IMR-90 (cell line): Measurements from ENCODE around the gene ANO10. TPM values are rescaled to one million over a fixed set of nuclear protein-coding genes. Genes with fewer than 3 reads are reported as not detected.

ENCODE experiments used
- ATAC-seq: fragments of 200-7000 bp; cut with Tn5 transposase; 2 replicates; pipeline ENCODE4 v1.9.1; 2020; ENCODE audit warnings: low read depth, mild to moderate bottlenecking, moderate library complexity
- BruUV-seq: library from RNA; stranded (reverse); fragments of 400-500 nt; replicated peaks from 2 replicates; lab custom pipeline; 2021; lab: Mats Ljungman, UMichigan
- CTCF ChIA-PET: fragments of 300-600 bp; formaldehyde crosslinking; extraction: SDS; loops from one replicate; lab custom pipeline; 2021; ENCODE audit warnings: antibody characterized with exemption; lab: Yijun Ruan, JAX
- POLR2A ChIA-PET: fragments of 300-600 bp; sonication (Branson Sonifier 250); formaldehyde crosslinking; loops from one replicate; lab custom pipeline; 2022; ENCODE audit warnings: antibody characterized with exemption; ENCODE audit not compliant: unreplicated experiment; lab: Charles Lee
- DNase-seq: peaks from one replicate; pipeline ENCODE4 v3.0.0; 2013
- H2AFZ ChIP-seq: replicated peaks from 2 replicates; pipeline ENCODE3; 2013; ENCODE audit warnings: low read length, mild to moderate bottlenecking; ENCODE audit not compliant: poor library complexity
- H2AK5ac ChIP-seq: 2 replicates; pipeline ENCODE4 v1.6.1; 2013; ENCODE audit warnings: low read depth, low read length, inconsistent platforms
- H2AK9ac ChIP-seq: replicated peaks from 2 replicates; pipeline ENCODE3; 2013; ENCODE audit warnings: mild to moderate bottlenecking, low read depth, low read length, moderate library complexity; ENCODE audit not compliant: poor library complexity
- H2BK120ac ChIP-seq: 2 replicates; pipeline ENCODE4 v1.6.1; 2013; ENCODE audit warnings: low read depth, low read length, inconsistent platforms
- H2BK15ac ChIP-seq: 3 replicates; pipeline ENCODE4 v1.6.1; 2013; ENCODE audit warnings: low read depth, low read length, inconsistent platforms
- H2BK20ac ChIP-seq: 2 replicates; pipeline ENCODE4 v1.6.1; 2013; ENCODE audit warnings: low read depth, mild to moderate bottlenecking, inconsistent platforms, low read length, moderate library complexity
- H2BK5ac ChIP-seq: 2 replicates; pipeline ENCODE4 v1.6.1; 2013; ENCODE audit warnings: mild to moderate bottlenecking, low read depth, low read length, inconsistent platforms; ENCODE audit not compliant: poor library complexity, severe bottlenecking
- H3K14ac ChIP-seq: replicated peaks from 2 replicates; pipeline ENCODE4 v1.6.1; 2013; ENCODE audit warnings: low read depth, low read length, inconsistent platforms
- H3K18ac ChIP-seq: 2 replicates; pipeline ENCODE4 v1.6.1; 2013; ENCODE audit warnings: low read depth, low read length, control low read depth
- H3K23ac ChIP-seq: 2 replicates; pipeline ENCODE4 v1.6.1; 2013; ENCODE audit warnings: low read depth, low read length, inconsistent platforms
- H3K27ac ChIP-seq: 2 replicates; pipeline ENCODE4 v1.5.1; 2013; ENCODE audit warnings: mild to moderate bottlenecking, control low read depth, low read length; ENCODE audit not compliant: insufficient read depth
- H3K27me3 ChIP-seq: 2 replicates; pipeline ENCODE4 v1.6.1; 2013; ENCODE audit warnings: low read length; ENCODE audit not compliant: control insufficient read depth, insufficient read depth
- H3K36me3 ChIP-seq: 2 replicates; pipeline ENCODE4 v1.6.1; 2013; ENCODE audit warnings: low read length, mixed read lengths; ENCODE audit not compliant: control insufficient read depth, insufficient read depth
- H3K4ac ChIP-seq: 2 replicates; pipeline ENCODE4 v1.6.1; 2013; ENCODE audit warnings: low read depth, low read length, inconsistent platforms
- H3K4me1 ChIP-seq: 2 replicates; pipeline ENCODE4 v1.6.1; 2013; ENCODE audit warnings: low read length, mixed read lengths; ENCODE audit not compliant: control insufficient read depth, insufficient read depth
- H3K4me2 ChIP-seq: 2 replicates; pipeline ENCODE4 v1.6.1; 2013; ENCODE audit warnings: low read depth, mild to moderate bottlenecking, control low read depth, low read length, moderate library complexity
- H3K4me3 ChIP-seq: 2 replicates; pipeline ENCODE4 v1.5.1; 2013; ENCODE audit warnings: low read depth, mild to moderate bottlenecking, control low read depth, low read length, moderate library complexity; ENCODE audit not compliant: insufficient read depth
- H3K56ac ChIP-seq: 2 replicates; pipeline ENCODE4 v1.6.1; 2013; ENCODE audit warnings: low read length, inconsistent platforms; ENCODE audit not compliant: insufficient read depth; ENCODE audit errors: extremely low read depth
- H3K79me1 ChIP-seq, 2 experiments: 2 replicates each; pipeline ENCODE4 v1.6.1; 2013; ENCODE audit warnings: low read length in 2 of 2, inconsistent platforms in 1 of 2, low read depth in 1 of 2
- H3K9ac ChIP-seq: 2 replicates; pipeline ENCODE4 v1.6.1; 2013; ENCODE audit warnings: low read depth, low read length, control low read depth
- H3K9me1 ChIP-seq: 2 replicates; pipeline ENCODE4 v1.6.1; 2013; ENCODE audit warnings: low read length, inconsistent platforms; ENCODE audit not compliant: insufficient read depth
- H3K9me3 ChIP-seq: 2 replicates; pipeline ENCODE4 v1.6.1; 2013; ENCODE audit warnings: low read length; ENCODE audit not compliant: control insufficient read depth, insufficient read depth
- H4K20me1 ChIP-seq: 2 replicates; pipeline ENCODE4 v1.6.1; 2013; ENCODE audit warnings: low read length, inconsistent platforms; ENCODE audit not compliant: insufficient read depth
- H4K5ac ChIP-seq: 2 replicates; pipeline ENCODE4 v1.6.1; 2013; ENCODE audit warnings: mild to moderate bottlenecking, low read depth, low read length, control low read depth
- H4K8ac ChIP-seq, 2 experiments: 2 replicates each; pipeline ENCODE4 v1.6.1; 2013; ENCODE audit warnings: low read depth in 2 of 2, low read length in 2 of 2, control low read depth in 1 of 2, inconsistent platforms in 1 of 2
- H4K91ac ChIP-seq: 2 replicates; pipeline ENCODE4 v1.6.1; 2013; ENCODE audit warnings: low read depth, low read length, inconsistent platforms; ENCODE audit not compliant: insufficient read depth
- BHLHE40 ChIP-seq: fragments of 150-350 bp; IDR thresholded peaks from 2 replicates; pipeline ENCODE4 v1.6.1; 2016; ENCODE audit warnings: mild to moderate bottlenecking, low read depth, low read length
- CEBPB ChIP-seq: IDR thresholded peaks from 2 replicates; pipeline ENCODE4 v1.6.1; 2012; ENCODE audit warnings: low read depth, low read length, improper control_type of control experiment
- CHD1 ChIP-seq: IDR thresholded peaks from 2 replicates; pipeline ENCODE4 v1.6.1; 2012; ENCODE audit warnings: low read depth, low read length, improper control_type of control experiment
- FOS ChIP-seq: fragments of 150-350 bp; IDR thresholded peaks from 2 replicates; pipeline ENCODE4 v1.6.1; 2016; ENCODE audit warnings: low read depth, low read length
- MAFK ChIP-seq: IDR thresholded peaks from 2 replicates; pipeline ENCODE4 v1.6.1; 2012; ENCODE audit warnings: low read depth, low read length, improper control_type of control experiment
- MAZ ChIP-seq: IDR thresholded peaks from 2 replicates; pipeline ENCODE4 v1.6.1; 2012; ENCODE audit warnings: low read depth, mild to moderate bottlenecking, low read length, improper control_type of control experiment, moderate library complexity, borderline replicate concordance
- MXI1 ChIP-seq: IDR thresholded peaks from 2 replicates; pipeline ENCODE4 v1.6.1; 2012; ENCODE audit warnings: low read depth, mild to moderate bottlenecking, low read length, moderate library complexity, borderline replicate concordance
- NFE2L2 ChIP-seq: fragments of 150-350 bp; IDR thresholded peaks from 2 replicates; pipeline ENCODE4 v1.6.1; 2016; ENCODE audit warnings: low read depth, mild to moderate bottlenecking, low read length
- POLR2A ChIP-seq: IDR thresholded peaks from 2 replicates; pipeline ENCODE4 v1.6.1; 2012; ENCODE audit warnings: mild to moderate bottlenecking, low read depth, low read length
- RAD21 ChIP-seq: IDR thresholded peaks from 2 replicates; pipeline ENCODE4 v1.6.1; 2012; ENCODE audit warnings: low read length, improper control_type of control experiment
- RCOR1 ChIP-seq: IDR thresholded peaks from 2 replicates; pipeline ENCODE4 v1.6.1; 2012; ENCODE audit warnings: mild to moderate bottlenecking, low read length, improper control_type of control experiment; ENCODE audit not compliant: insufficient replicate concordance
- RFX5 ChIP-seq: IDR thresholded peaks from 2 replicates; pipeline ENCODE4 v1.8.0; 2012; ENCODE audit warnings: low read depth, mild to moderate bottlenecking, low read length, moderate library complexity
- SMC3 ChIP-seq: fragments of 150-350 bp; IDR thresholded peaks from 2 replicates; pipeline ENCODE4 v1.6.1; 2016; ENCODE audit warnings: low read depth, mild to moderate bottlenecking, antibody characterized with exemption, low read length, moderate library complexity
- USF2 ChIP-seq: fragments of 150-350 bp; IDR thresholded peaks from 2 replicates; pipeline ENCODE4 v1.6.1; 2017; ENCODE audit warnings: mild to moderate bottlenecking, antibody characterized with exemption, low read length, low read depth
- WGBS, 2 experiments: methylation state at CpG; one replicate each; pipeline versions ENCODE4 v1.1.5 to v1.1.7; 2013; ENCODE audit warnings: missing lambda C conversion rate in 2 of 2; ENCODE audit not compliant: insufficient read length in 1 of 2; ENCODE audit errors: extremely low coverage in 2 of 2; 5-methylcytosine and 5-hydroxymethylcytosine counted together
- dilution Hi-C: fragments of 300-500 bp; cut with HindIII; formaldehyde crosslinking; loops from one replicate; pipeline ENCODE4 v1.14.3; 2018; ENCODE audit warnings: low sequenced_read_pairs; ENCODE audit not compliant: unreplicated experiment
- in situ Hi-C: fragments of 300-500 bp; cut with MboI; formaldehyde crosslinking; loops from 3 replicates; pipeline ENCODE4 v1.14.3; 2019; ENCODE audit warnings: low sequenced_read_pairs, inconsistent platforms, mixed read lengths
- intact Hi-C: fragments of 100-400 bp; cut with micrococcal nuclease; formaldehyde crosslinking; loops from 2 replicates; pipeline ENCODE4 v1.10.0; 2022
- polyA plus RNA-seq, 3 experiments: library from polyadenylated mRNA; depleted of rRNA; stranded (reverse); fragments of >200 nt; gene quantifications; 2 replicates each; pipeline ENCODE4 v1.2.3, GENCODE V29; 2012; ENCODE audit warnings: low replicate concordance in 1 of 3
- total RNA-seq: library from RNA; depleted of rRNA; stranded (reverse); fragments of >200 nt; gene quantifications from 2 replicates; pipeline ENCODE4 v1.2.3, GENCODE V29; 2012
- TF ChIP-seq, protein P1 (sequence below): conservative IDR thresholded peaks from 2 replicates; pipeline ENCODE4 v1.5.1; 2012; ENCODE audit warnings: mild to moderate bottlenecking, low read depth, low read length, improper control_type of control experiment
- TF ChIP-seq, protein P2 (sequence below): fragments of 150-350 bp; IDR thresholded peaks from 2 replicates; pipeline ENCODE4 v1.6.1; 2016; ENCODE audit warnings: low read depth, mild to moderate bottlenecking, low read length, moderate library complexity, borderline replicate concordance

ANO10 gene
- total and polyA plus RNA-seq, 2 of the 4 experiments (the other 2 are of a cell fraction): 28.5 to 41.6 TPM

GRCh38 chr3:43434431-43434830 is 187.4 kb downstream of the ANO10 start:
- H3K4me3 ChIP-seq: no peak overlapping the region
- H3K27me3 ChIP-seq: no peaks in the 10 kb centered on the region
- ChIA-PET CTCF (no interaction called here), POLR2A (no interaction called here)
- dilution Hi-C loops (no loop called here), in situ Hi-C loops (no loop called here), intact Hi-C loops (no loop called here)
- H2AFZ ChIP-seq: no peak overlapping the region
- 57% methylated on average over 1 of the region's 2 CpGs; no CpG with 5 or more reads in 1 of the 2 experiments for WGBS, 2 experiments
- H3K4me2 ChIP-seq: no peak overlapping the region
- peaks cover 5% of the 10 kb centered on the region; the same call in 1 of the 2 replicates for H3K36me3 ChIP-seq
- no peak overlapping the region for H2BK5ac ChIP-seq
- H2AK9ac ChIP-seq: no peak overlapping the region
- no peaks in the 10 kb centered on the region for H4K20me1 ChIP-seq
- no peak overlapping the region for H3K23ac ChIP-seq
- no peak overlapping the region for H2AK5ac ChIP-seq
- no peak overlapping the region for H4K5ac ChIP-seq
- no peak for ATAC-seq
- no TSS peak for BruUV-seq
- H3K9ac ChIP-seq: no peak overlapping the region
- H3K27ac ChIP-seq: no peak overlapping the region
- peaks cover 2% of the 10 kb centered on the region; the same call in 1 of the 2 replicates for H3K9me1 ChIP-seq
- no peaks in the 10 kb centered on the region; the same call in 1 of the 2 replicates for H3K4me1 ChIP-seq
- no peak overlapping the region for H2BK120ac ChIP-seq
- no peak overlapping the region for H4K91ac ChIP-seq
- H3K14ac ChIP-seq: no peak overlapping the region
- H2BK15ac ChIP-seq: no peak overlapping the region
- no peak overlapping the region for H3K4ac ChIP-seq
- H3K56ac ChIP-seq: no peak overlapping the region
- peaks cover 0 to 3% of the 10 kb centered on the region in 2 experiments; a peak in 1 of 4 replicates for H3K79me1 ChIP-seq
- DNase-seq: no peak
- no peak overlapping the region for H3K18ac ChIP-seq
- H2BK20ac ChIP-seq: no peak overlapping the region
- no peak overlapping the region for H4K8ac ChIP-seq
- TF ChIP-seq MXI1 (no peak), RAD21 (no peak), MAZ (no peak), CEBPB (no peak), CHD1 (no peak), RCOR1 (no peak), RFX5 (no peak), SMC3 (no peak), NFE2L2 (no peak), BHLHE40 (no peak), FOS (no peak), POLR2A (no peak), MAFK (no peak), USF2 (no peak)
- TF ChIP-seq, protein P1, sequence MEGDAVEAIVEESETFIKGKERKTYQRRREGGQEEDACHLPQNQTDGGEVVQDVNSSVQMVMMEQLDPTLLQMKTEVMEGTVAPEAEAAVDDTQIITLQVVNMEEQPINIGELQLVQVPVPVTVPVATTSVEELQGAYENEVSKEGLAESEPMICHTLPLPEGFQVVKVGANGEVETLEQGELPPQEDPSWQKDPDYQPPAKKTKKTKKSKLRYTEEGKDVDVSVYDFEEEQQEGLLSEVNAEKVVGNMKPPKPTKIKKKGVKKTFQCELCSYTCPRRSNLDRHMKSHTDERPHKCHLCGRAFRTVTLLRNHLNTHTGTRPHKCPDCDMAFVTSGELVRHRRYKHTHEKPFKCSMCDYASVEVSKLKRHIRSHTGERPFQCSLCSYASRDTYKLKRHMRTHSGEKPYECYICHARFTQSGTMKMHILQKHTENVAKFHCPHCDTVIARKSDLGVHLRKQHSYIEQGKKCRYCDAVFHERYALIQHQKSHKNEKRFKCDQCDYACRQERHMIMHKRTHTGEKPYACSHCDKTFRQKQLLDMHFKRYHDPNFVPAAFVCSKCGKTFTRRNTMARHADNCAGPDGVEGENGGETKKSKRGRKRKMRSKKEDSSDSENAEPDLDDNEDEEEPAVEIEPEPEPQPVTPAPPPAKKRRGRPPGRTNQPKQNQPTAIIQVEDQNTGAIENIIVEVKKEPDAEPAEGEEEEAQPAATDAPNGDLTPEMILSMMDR: no peak
- TF ChIP-seq, protein P2, sequence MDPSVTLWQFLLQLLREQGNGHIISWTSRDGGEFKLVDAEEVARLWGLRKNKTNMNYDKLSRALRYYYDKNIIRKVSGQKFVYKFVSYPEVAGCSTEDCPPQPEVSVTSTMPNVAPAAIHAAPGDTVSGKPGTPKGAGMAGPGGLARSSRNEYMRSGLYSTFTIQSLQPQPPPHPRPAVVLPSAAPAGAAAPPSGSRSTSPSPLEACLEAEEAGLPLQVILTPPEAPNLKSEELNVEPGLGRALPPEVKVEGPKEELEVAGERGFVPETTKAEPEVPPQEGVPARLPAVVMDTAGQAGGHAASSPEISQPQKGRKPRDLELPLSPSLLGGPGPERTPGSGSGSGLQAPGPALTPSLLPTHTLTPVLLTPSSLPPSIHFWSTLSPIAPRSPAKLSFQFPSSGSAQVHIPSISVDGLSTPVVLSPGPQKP: no peak
- H3K9me3 ChIP-seq: no peaks in the 10 kb centered on the region
